GM23338 (cell line): ENCODE measurements around the gene NLGN4X. TPM values are rescaled to one million over a fixed set of nuclear protein-coding genes. Genes with fewer than 3 reads are reported as not detected.

Source experiments
- ATAC-seq: fragments of 200-7000 bp; cut with Tn5 transposase; 3 replicates; pipeline ENCODE4 v1.9.1; 2020
- DNase-seq: peaks from one replicate; pipeline ENCODE4 v3.0.0-alpha.2; 2015; ENCODE audit warnings: low spot score
- H2AFZ ChIP-seq: fragments of 200-600 bp; sonication (generic); 2 replicates; pipeline ENCODE4 v1.8.0; 2016; ENCODE audit warnings: antibody characterized with exemption, mild to moderate bottlenecking, moderate library complexity
- H3F3A ChIP-seq: fragments of 200-600 bp; sonication (generic); replicated peaks from 2 replicates; pipeline ENCODE4 v1.8.0; 2017; ENCODE audit warnings: antibody characterized with exemption, mixed run types, low read depth
- H3K27ac ChIP-seq: fragments of 200-600 bp; sonication (generic); 2 replicates; pipeline ENCODE4 v1.6.1; 2016; ENCODE audit warnings: low read depth
- H3K27me3 ChIP-seq: fragments of 200-600 bp; sonication (generic); 2 replicates; pipeline ENCODE4 v1.8.0; 2016; ENCODE audit warnings: mild to moderate bottlenecking, mixed run types, moderate library complexity; ENCODE audit not compliant: insufficient read depth
- H3K36me3 ChIP-seq: fragments of 200-600 bp; sonication (generic); 2 replicates; pipeline ENCODE4 v1.8.0; 2016; ENCODE audit warnings: mild to moderate bottlenecking; ENCODE audit not compliant: insufficient read depth
- H3K4me1 ChIP-seq: fragments of 200-600 bp; sonication (generic); 2 replicates; pipeline ENCODE4 v1.8.0; 2016; ENCODE audit warnings: mild to moderate bottlenecking, moderate library complexity; ENCODE audit not compliant: insufficient read depth
- H3K4me2 ChIP-seq: fragments of 200-600 bp; sonication (generic); 2 replicates; pipeline ENCODE4 v1.7.1; 2017; ENCODE audit warnings: mixed run types
- H3K4me3 ChIP-seq: fragments of 200-600 bp; sonication (generic); 2 replicates; pipeline ENCODE4 v1.6.1; 2016; ENCODE audit warnings: mixed run types
- H3K79me2 ChIP-seq: fragments of 200-600 bp; sonication (generic); replicated peaks from 2 replicates; pipeline ENCODE4 v1.8.0; 2017; ENCODE audit warnings: mild to moderate bottlenecking; ENCODE audit not compliant: insufficient read depth
- H3K9me2 ChIP-seq: fragments of 200-600 bp; sonication (generic); 2 replicates; pipeline ENCODE4 v1.8.0; 2017; ENCODE audit not compliant: insufficient read depth
- H4K20me1 ChIP-seq: fragments of 200-600 bp; sonication (generic); replicated peaks from 2 replicates; pipeline ENCODE4 v1.8.0; 2017; ENCODE audit warnings: mild to moderate bottlenecking; ENCODE audit not compliant: insufficient read depth
- H3K27ac Mint-ChIP-seq: 2 replicates; pipeline ENCODE4 v1.8.0; 2020; ENCODE audit warnings: inconsistent platforms, mild to moderate bottlenecking, moderate library complexity, mixed read lengths
- H3K27me3 Mint-ChIP-seq: 3 replicates; pipeline ENCODE4 v1.8.0; 2022; ENCODE audit warnings: low read depth, mild to moderate bottlenecking, moderate library complexity, mixed read lengths, inconsistent platforms; ENCODE audit not compliant: insufficient read depth, poor library complexity
- H3K36me3 Mint-ChIP-seq: 3 replicates; pipeline ENCODE4 v1.8.0; 2021; ENCODE audit warnings: low read depth, mild to moderate bottlenecking, inconsistent platforms, moderate library complexity, mixed read lengths
- H3K4me1 Mint-ChIP-seq: 3 replicates; pipeline ENCODE4 v1.8.0; 2020; ENCODE audit warnings: mild to moderate bottlenecking, inconsistent platforms, mixed read lengths
- H3K4me3 Mint-ChIP-seq: 3 replicates; pipeline ENCODE4 v1.8.0; 2021; ENCODE audit warnings: moderate library complexity, mild to moderate bottlenecking, inconsistent platforms, mixed read lengths
- H3K9me3 Mint-ChIP-seq: 3 replicates; pipeline ENCODE4 v1.8.0; 2020; ENCODE audit warnings: moderate library complexity, mild to moderate bottlenecking, inconsistent platforms, mixed read lengths
- CREB1 ChIP-seq: fragments of 250-450 bp; sonication (Bioruptor Pico); IDR thresholded peaks from 2 replicates; pipeline ENCODE4 v1.5.0; 2020; ENCODE audit warnings: low read depth, mild to moderate bottlenecking, moderate library complexity
- CTCF ChIP-seq, 2 experiments: fragments of 200-600 bp in 1 of 2; sonication (generic) in 1 of 2; conservative IDR thresholded peaks; 2 replicates each; pipeline versions ENCODE4 v1.5.1 to v1.6.1; 2016 to 2017; ENCODE audit warnings: antibody characterized with exemption in 2 of 2, low read depth in 2 of 2, mild to moderate bottlenecking in 2 of 2, moderate library complexity in 1 of 2
- JUNB ChIP-seq: IDR thresholded peaks from one replicate; pipeline ENCODE4 v1.6.1; 2016; ENCODE audit warnings: antibody characterized with exemption; ENCODE audit not compliant: unreplicated experiment
- POLR2AphosphoS5 ChIP-seq: IDR thresholded peaks from 2 replicates; pipeline ENCODE4 v1.6.1; 2016; ENCODE audit warnings: antibody characterized with exemption, low read depth
- ZNF462 ChIP-seq: fragments of 250-450 bp; sonication (Bioruptor Pico); IDR thresholded peaks from 2 replicates; pipeline ENCODE4 v1.5.0; 2020; ENCODE audit warnings: mild to moderate bottlenecking, moderate library complexity
- polyA plus RNA-seq: library from polyadenylated mRNA; unstranded; fragments of >200 nt; fragmentation: Nextera tagmentation; extraction: Ambion mirVana; gene quantifications from 2 replicates; pipeline ENCODE4 v1.2.1, GENCODE V29; 2016
- total RNA-seq: library from RNA; depleted of rRNA; stranded (reverse); fragments of >200 nt; shearing (Covaris generic); gene quantifications from 2 replicates; pipeline ENCODE4 v1.2.3, GENCODE V29; 2014

The NLGN4X gene
- total and polyA plus RNA-seq, 2 experiments from 2014 or later = 36.0 to 86.5 TPM

- no peak for DNase-seq
- H2AFZ ChIP-seq = no peak overlapping the region
- peaks cover 5% of the 10 kb centered on the region; the same call in 1 of the 2 replicates for H4K20me1 ChIP-seq
- H3K27ac ChIP-seq = no peak overlapping the region
- H3K36me3 ChIP-seq = no peaks in the 10 kb centered on the region
- peaks cover 8% of the 10 kb centered on the region; the same call in 2 of the 3 replicates for H3K36me3 Mint-ChIP-seq
- no peak overlapping the region for H3K4me3 ChIP-seq
- TF ChIP-seq POLR2AphosphoS5 = no peak
- no peak for TF ChIP-seq CREB1 (CRISPR knock-in tag)
- no peak for TF ChIP-seq CTCF (conservative IDR thresholded peaks at IDR 0.05; ENCODE audit: low read depth in 2 of 2)
- no peak for TF ChIP-seq ZNF462
- no peak for TF ChIP-seq JUNB
- H3K4me3 Mint-ChIP-seq = no peak overlapping the region
- no peaks in the 10 kb centered on the region for H3F3A ChIP-seq
- no peak overlapping the region for H3K4me2 ChIP-seq
- H3K27ac Mint-ChIP-seq = no peak overlapping the region
- H3K79me2 ChIP-seq = peaks cover 22% of the 10 kb centered on the region; the same call in 1 of the 2 replicates
- H3K9me2 ChIP-seq = no peaks in the 10 kb centered on the region
- ATAC-seq = no peak
- H3K4me1 ChIP-seq = no peaks in the 10 kb centered on the region
- peaks cover 9% of the 10 kb centered on the region for H3K4me1 Mint-ChIP-seq
- no peaks in the 10 kb centered on the region for H3K27me3 ChIP-seq
- H3K9me3 Mint-ChIP-seq = no peaks in the 10 kb centered on the region
- H3K27me3 Mint-ChIP-seq = no peaks in the 10 kb centered on the region
Observed at GRCh38 chrX:5928224-5928623, 300.4 kb downstream of the NLGN4X start.
